GM13976 (cell line): ENCODE results near the gene SSH2.

Experiments used
- DNase-seq: peaks from one replicate; pipeline ENCODE4 v3.0.0; 2012; ENCODE audit warnings: low spot score
- CTCF ChIP-seq: IDR thresholded peaks from 2 replicates; pipeline ENCODE4 v1.5.1; 2012; ENCODE audit warnings: borderline replicate concordance, mild to moderate bottlenecking; ENCODE audit not compliant: insufficient read depth; ENCODE audit errors: extremely low read depth, missing control alignments, control extremely low read depth
- in situ Hi-C: fragments of 300-500 bp; cut with MboI; formaldehyde crosslinking; loops from one replicate; pipeline ENCODE4 v1.12.0; 2022; ENCODE audit warnings: low sequenced_read_pairs, mixed read lengths, inconsistent platforms; ENCODE audit not compliant: unreplicated experiment

SSH2 gene

GRCh38 chr17:29838961-29839360 lies 91.1 kb downstream of the SSH2 start:
- in situ Hi-C loops, result no loop called here
- DNase-seq, result no peak
- no peak for TF ChIP-seq CTCF

GRCh38 chr17:29837531-29837930 lies 92.5 kb downstream of the SSH2 start:
- in situ Hi-C loops, result no loop called here
- DNase-seq, result no peak
- no peak for TF ChIP-seq CTCF

- no peak for TF ChIP-seq CTCF
- in situ Hi-C loops, result no loop called here
- no peak for DNase-seq
These were observed 93.4 kb downstream of the SSH2 start for GRCh38 chr17:29836643-29837042.

GRCh38 chr17:29835435-29836351 lies 94.3 kb downstream of the SSH2 start:
- TF ChIP-seq CTCF, result no peak
- no peak for DNase-seq
- in situ Hi-C loops, result no loop called here

- no peak for DNase-seq
- TF ChIP-seq CTCF, result no peak
- in situ Hi-C loops, result no loop called here
These were observed 96.2 kb downstream of the SSH2 start for GRCh38 chr17:29833801-29834200.

GRCh38 chr17:29828676-29829284 lies 101.2 kb downstream of the SSH2 start:
- in situ Hi-C loops, result no loop called here
- no peak for TF ChIP-seq CTCF
- no peak for DNase-seq
